ENCODE data around the gene MDM2.
"Not testable (repeated sequence)": the region's sequence is repeated elsewhere in the genome, so short reads cannot be mapped to it uniquely, and the experiment has no call there.

GRCh38 chr12:68807274-68807575 is 752 bp upstream of the MDM2 start:
- TF ChIP-seq CTCF, POLR2A (IDR thresholded peaks at IDR 0.05): not testable (repeated sequence)

Measured in uterus (tissue), 2 donors.